Esophagus (tissue), 2 donors: ENCODE data around the gene COL4A3. TPM values are rescaled to one million over a fixed set of nuclear protein-coding genes. Genes with fewer than 3 reads are reported as not detected.

Source experiments
- H3K27ac ChIP-seq, 2 donors: one replicate each; pipeline ENCODE4 v1.5.1; 2013; ENCODE audit warnings: low read depth in 2 of 2, mild to moderate bottlenecking in 2 of 2, inconsistent platforms in 1 of 2, low read length in 1 of 2, moderate library complexity in 1 of 2
- H3K27me3 ChIP-seq, 2 donors: one replicate each; pipeline ENCODE4 v1.6.1; 2013; ENCODE audit warnings: low read length in 2 of 2, control low read depth in 1 of 2, mild to moderate bottlenecking in 1 of 2; ENCODE audit not compliant: insufficient read depth in 2 of 2, control insufficient read depth in 1 of 2
- H3K36me3 ChIP-seq, 2 donors: one replicate each; pipeline ENCODE4 v1.6.1; 2013; ENCODE audit warnings: low read length in 1 of 2; ENCODE audit not compliant: control insufficient read depth in 2 of 2, insufficient read depth in 2 of 2
- H3K4me1 ChIP-seq, 2 donors: one replicate each; pipeline ENCODE4 v1.6.1; 2013; ENCODE audit warnings: low read length in 1 of 2; ENCODE audit not compliant: control insufficient read depth in 2 of 2, insufficient read depth in 2 of 2
- H3K4me3 ChIP-seq, 2 donors: one replicate each; pipeline ENCODE4 v1.5.1; 2013; ENCODE audit warnings: low read length in 2 of 2, mild to moderate bottlenecking in 2 of 2, low read depth in 1 of 2, moderate library complexity in 1 of 2
- H3K9me3 ChIP-seq, 2 donors: one replicate each; pipeline ENCODE4 v1.6.1; 2013; ENCODE audit warnings: mild to moderate bottlenecking in 2 of 2, low read depth in 1 of 2, low read length in 1 of 2, moderate library complexity in 1 of 2; ENCODE audit not compliant: control insufficient read depth in 2 of 2, insufficient read depth in 1 of 2
- WGBS, 2 donors: extraction: QIAGEN DNeasy Blood & Tissue Kit; methylation state at CpG; one replicate each; pipeline ENCODE4 v1.1.7; 2013; 5-methylcytosine and 5-hydroxymethylcytosine counted together
- polyA plus RNA-seq, 2 donors: library from polyadenylated mRNA; stranded (reverse); fragments of 200-250 nt; gene quantifications; one replicate each; pipeline ENCODE4 v1.2.3, GENCODE V29; 2013
- donor health status: healthy with polysubstance abuse.
- donor health status: Bipolar disorder and iron deficiency.

The COL4A3 gene
- polyA plus RNA-seq, 2 donors, result 0.18 to 0.44 TPM

DNA sequence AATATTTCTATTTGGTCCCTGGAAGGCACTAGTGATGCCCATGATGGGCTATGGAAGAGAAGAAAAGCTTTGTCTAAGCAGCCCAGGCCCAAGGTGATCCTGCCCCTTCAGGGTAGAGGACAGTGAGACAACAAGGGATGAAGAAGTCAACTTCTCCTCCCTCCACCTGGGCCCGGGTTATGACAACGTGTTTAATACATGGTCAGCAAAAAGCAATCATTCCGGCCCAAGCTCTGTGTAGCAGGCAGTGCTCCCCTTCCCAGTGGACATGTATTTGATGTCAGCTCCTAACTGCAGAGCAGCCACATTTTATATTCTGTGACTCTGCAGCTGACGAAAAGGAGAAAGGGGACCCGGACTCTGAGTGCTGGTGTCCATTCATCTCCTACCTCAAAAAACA is 93.4 kb downstream of the COL4A3 start:
- Histone ChIP-seq H3K9me3 (no peaks in the 10 kb centered on the region), H3K36me3 (no peaks in the 10 kb centered on the region), H3K4me3 (no peak overlapping the region), H3K27ac (no peak overlapping the region), H3K27me3 (no peaks in the 10 kb centered on the region), H3K4me1 (no peaks in the 10 kb centered on the region)
- WGBS, 2 donors, result 94 to 96% methylated on average over 5 of the region's 5 CpGs

DNA sequence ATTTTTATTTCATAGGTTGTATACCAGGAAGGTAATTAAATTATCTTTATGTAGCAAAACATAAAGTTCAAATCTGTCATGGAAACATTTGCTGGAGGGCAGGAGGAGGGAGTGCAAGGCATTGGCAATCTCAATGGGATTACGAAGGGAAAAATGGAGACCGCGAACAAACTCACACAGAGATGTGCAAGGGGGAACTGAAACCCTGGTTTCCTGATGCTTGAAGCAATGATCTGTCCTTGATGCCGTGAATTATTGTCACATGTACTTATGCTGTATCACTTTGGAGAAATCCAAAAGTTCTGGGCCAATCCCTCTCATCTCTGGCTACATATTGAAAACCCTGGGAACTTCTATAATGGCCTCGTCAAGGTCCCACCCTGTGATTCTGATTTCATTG is 95.6 kb downstream of the COL4A3 start:
- no peaks in the 10 kb centered on the region for H3K4me1 ChIP-seq
- no peaks in the 10 kb centered on the region for H3K9me3 ChIP-seq
- no peak overlapping the region for H3K27ac ChIP-seq
- H3K4me3 ChIP-seq, result no peak overlapping the region
- no peaks in the 10 kb centered on the region for H3K27me3 ChIP-seq
- 92 to 94% methylated on average over 5 of the region's 5 CpGs for WGBS, 2 donors
- no peaks in the 10 kb centered on the region for H3K36me3 ChIP-seq

DNA sequence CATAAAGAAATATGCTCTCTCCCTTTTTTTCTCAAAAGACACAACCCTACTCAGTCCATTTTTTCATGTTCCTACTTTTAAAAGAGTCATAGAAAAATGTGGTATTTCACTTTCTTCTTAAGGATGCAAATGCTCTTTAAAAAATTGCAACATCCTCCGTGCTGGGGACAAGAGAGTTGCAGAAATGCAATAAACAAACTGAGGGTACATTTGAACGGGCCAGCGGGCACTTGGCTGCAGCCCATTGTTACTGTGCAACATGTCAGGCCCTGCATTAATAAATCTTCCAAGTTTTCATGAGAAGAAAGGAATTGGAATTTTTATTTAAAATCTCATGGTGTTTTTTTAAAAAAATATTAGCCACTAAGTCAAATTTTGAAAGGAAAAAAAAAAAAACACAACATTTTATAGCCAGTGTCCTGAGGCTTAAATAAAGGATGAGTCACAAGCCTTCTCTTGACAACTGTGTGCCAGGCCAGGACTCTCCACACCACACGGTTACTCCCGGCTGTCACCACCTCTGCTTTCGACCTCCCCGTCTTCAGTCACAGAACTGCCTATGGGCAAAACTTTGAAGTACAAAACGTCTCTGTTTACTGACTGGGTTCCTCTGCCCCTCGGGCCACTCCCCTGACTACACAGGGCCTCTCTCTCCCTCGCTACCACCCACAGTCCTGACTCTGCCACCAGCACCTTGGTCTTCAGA is 103.1 kb downstream of the COL4A3 start:
- 45 to 61% methylated on average over 10 of the region's 10 CpGs for WGBS, 2 donors
- no peak overlapping the region for H3K27ac ChIP-seq
- no peak overlapping the region for H3K4me3 ChIP-seq
- H3K27me3 ChIP-seq, result no peaks in the 10 kb centered on the region
- no peaks in the 10 kb centered on the region for H3K9me3 ChIP-seq
- no peaks in the 10 kb centered on the region for H3K36me3 ChIP-seq
- no peaks in the 10 kb centered on the region for H3K4me1 ChIP-seq

DNA sequence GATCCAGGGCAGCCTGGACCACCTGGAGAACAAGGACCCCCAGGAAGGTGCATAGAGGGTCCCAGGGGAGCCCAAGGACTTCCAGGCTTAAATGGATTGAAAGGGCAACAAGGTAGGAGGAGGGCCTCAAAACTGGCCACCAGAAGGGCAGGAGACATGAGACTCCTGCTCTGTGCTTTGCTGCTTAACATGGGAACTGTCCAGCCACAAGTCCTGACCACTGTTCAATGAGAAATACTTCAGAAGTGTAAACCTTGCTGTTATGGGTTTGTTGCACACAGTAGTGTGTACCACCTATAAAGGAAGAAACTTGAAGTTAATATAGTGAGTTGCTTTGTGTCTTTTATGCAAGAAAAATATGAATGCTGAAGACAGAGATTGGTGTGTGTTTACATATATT is 116.5 kb downstream of the COL4A3 start:
- H3K9me3 ChIP-seq, result no peaks in the 10 kb centered on the region
- H3K27ac ChIP-seq, result no peak overlapping the region
- H3K27me3 ChIP-seq, result no peaks in the 10 kb centered on the region
- H3K36me3 ChIP-seq, result no peaks in the 10 kb centered on the region
- H3K4me3 ChIP-seq, result no peak overlapping the region
- no peaks in the 10 kb centered on the region for H3K4me1 ChIP-seq

DNA sequence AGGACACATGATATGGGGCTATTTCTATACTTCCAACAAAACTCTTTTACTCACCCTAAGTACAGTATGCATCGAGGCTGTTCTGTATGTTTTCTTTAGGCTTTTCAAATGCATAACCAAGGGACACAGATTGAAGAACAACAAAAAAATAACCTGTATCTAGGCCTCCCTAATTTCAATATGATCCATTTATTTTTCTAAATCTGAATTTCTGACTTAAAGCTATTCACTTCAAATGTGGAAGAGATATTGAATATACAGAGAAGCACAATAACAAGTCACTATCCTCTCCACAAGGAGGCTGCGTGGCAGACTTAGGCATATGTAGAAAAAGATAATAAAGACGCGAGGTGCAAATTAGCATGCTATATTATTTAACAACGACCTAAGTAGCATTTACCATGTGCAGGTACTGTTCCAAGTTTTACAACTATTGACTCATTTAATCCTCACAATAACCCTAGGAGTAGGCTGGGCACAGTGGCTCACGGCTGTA is 121.4 kb downstream of the COL4A3 start:
- no peaks in the 10 kb centered on the region for H3K27me3 ChIP-seq
- H3K36me3 ChIP-seq, result no peaks in the 10 kb centered on the region
- no peaks in the 10 kb centered on the region for H3K9me3 ChIP-seq
- H3K27ac ChIP-seq, result no peak overlapping the region
- WGBS, 2 donors, result 81 to 84% methylated on average over 6 of the region's 6 CpGs
- H3K4me3 ChIP-seq, result no peak overlapping the region
- no peaks in the 10 kb centered on the region for H3K4me1 ChIP-seq

DNA sequence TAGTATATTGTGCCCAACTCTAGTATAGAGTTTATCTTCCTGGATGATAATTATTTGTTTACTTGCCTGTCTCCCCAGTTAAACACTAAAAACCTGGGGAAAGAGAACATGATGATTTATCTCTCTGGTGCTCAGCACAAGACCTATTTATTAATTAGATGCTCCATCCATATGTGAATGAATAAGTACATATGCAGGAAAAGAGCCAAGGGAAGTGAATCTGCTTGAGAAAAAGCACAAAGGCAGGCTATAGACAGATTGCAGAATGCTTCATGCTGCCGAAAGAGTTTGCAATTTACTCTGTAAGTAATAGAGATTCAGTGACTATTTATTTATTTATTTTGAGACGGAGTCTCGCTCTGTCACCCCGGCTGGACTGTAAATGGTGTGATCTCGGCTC is 123.3 kb downstream of the COL4A3 start:
- Histone ChIP-seq H3K9me3 (no peaks in the 10 kb centered on the region), H3K4me1 (no peaks in the 10 kb centered on the region), H3K4me3 (no peak overlapping the region), H3K27me3 (no peaks in the 10 kb centered on the region), H3K27ac (no peak overlapping the region), H3K36me3 (no peaks in the 10 kb centered on the region)
- WGBS, 2 donors, result 87 to 88% methylated on average over 5 of the region's 5 CpGs

DNA sequence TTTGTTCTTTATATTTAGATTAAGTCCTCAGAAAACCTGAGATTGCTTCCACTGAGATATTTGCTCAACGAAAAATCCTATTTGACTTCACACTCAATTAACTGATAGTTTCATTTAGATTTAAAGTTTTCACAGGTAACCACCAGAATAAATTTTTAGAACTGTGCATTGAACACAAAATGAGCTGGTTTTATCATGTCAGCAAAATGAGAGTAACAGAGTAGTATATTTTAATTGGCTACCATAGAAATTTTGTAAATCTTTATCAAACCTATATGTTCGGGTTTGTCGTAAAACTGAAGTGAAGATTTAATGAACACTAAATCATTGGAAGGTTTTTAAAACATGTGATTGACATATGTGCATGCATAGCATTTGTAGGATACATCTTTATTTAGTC is 127.9 kb downstream of the COL4A3 start:
- H3K9me3 ChIP-seq, result no peaks in the 10 kb centered on the region
- H3K4me1 ChIP-seq, result no peaks in the 10 kb centered on the region
- no peaks in the 10 kb centered on the region for H3K27me3 ChIP-seq
- no peak overlapping the region for H3K4me3 ChIP-seq
- H3K36me3 ChIP-seq, result no peaks in the 10 kb centered on the region
- H3K27ac ChIP-seq, result no peak overlapping the region
- WGBS, 2 donors, result 81 to 82% methylated on average over 3 of the region's 3 CpGs

DNA sequence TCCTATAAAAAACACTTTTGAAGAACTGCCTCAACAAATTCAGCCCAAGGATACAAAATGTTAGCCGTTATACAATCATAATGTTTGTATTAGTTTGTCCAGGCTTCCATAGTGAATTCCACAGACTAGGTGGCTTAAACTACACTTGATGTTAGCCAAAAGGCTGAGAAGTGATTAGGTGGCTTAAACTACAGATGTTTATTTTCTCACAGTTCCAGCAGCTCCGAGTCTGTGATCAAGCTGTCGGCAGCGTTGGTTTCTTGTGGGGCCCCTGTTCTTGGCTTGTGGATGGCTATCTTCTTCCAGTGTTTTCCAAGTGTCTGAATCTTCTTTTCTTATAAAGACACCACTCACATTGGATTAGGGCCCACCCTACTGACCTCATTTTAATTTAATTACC is 129.1 kb downstream of the COL4A3 start:
- no peaks in the 10 kb centered on the region for H3K4me1 ChIP-seq
- no peaks in the 10 kb centered on the region for H3K9me3 ChIP-seq
- H3K27me3 ChIP-seq, result no peaks in the 10 kb centered on the region
- 60 to 74% methylated on average over 4 of the region's 4 CpGs for WGBS, 2 donors
- no peaks in the 10 kb centered on the region for H3K36me3 ChIP-seq
- no peak overlapping the region for H3K4me3 ChIP-seq
- no peak overlapping the region for H3K27ac ChIP-seq

DNA sequence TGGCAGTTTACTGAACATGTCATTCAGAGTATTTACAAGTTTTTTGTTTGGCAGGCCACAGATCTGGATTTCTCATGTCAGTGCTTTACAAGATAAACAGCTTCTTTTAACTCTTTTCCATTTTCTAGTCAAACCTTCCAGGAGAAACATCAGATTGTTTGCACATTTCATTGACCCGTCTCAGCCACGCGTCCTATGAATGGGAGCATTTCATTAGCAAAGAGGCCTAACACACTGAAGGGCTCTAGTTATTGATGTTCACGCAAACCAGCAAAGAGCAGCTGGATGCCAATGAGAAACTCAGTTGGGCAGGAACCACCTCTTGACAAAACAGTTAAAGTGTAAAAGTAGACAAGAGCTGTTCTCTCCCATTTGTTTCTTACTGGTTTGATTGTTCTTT is 131.4 kb downstream of the COL4A3 start:
- no peaks in the 10 kb centered on the region for H3K27me3 ChIP-seq
- no peaks in the 10 kb centered on the region for H3K36me3 ChIP-seq
- 86 to 88% methylated on average over 4 of the region's 4 CpGs for WGBS, 2 donors
- H3K27ac ChIP-seq, result no peak overlapping the region
- H3K4me3 ChIP-seq, result no peak overlapping the region
- H3K9me3 ChIP-seq, result no peaks in the 10 kb centered on the region
- no peaks in the 10 kb centered on the region for H3K4me1 ChIP-seq

DNA sequence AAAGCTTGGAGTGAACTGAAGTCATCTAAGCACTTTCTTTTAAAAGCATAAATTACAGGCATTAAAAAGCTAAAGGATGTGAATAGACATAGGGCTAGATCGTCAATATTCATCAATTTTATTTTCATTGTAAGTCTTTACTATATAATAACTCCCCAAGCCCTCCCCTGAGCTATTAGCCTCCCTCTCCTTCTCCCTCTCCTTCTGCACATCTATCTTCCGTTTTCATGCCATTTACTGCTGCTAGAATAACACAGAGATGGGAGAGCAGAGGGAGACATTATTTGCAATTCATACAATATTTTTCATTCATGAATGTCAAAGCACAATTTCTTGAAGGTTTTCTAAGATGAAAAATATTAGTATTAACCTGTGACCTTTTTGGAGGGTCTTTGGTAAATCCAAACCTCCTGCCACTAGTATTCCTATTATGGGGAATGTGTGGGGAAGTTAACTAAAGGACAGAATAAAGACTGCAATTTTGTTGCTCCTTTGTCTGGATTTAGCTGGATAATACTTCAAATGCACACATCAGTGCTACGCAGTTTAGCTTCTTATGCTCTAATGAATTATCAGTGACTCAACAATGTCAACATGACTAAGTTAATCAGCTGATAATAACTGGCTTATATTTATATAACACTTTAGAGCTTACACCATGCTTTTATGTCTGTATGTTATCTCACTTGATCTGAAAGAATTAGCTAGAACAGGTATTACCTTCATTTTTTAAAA is 132.4 kb downstream of the COL4A3 start:
- Histone ChIP-seq H3K36me3 (no peaks in the 10 kb centered on the region), H3K4me1 (no peaks in the 10 kb centered on the region), H3K27ac (no peak overlapping the region), H3K9me3 (no peaks in the 10 kb centered on the region), H3K27me3 (no peaks in the 10 kb centered on the region), H3K4me3 (no peak overlapping the region)
- 71 to 73% methylated on average over 3 of the region's 3 CpGs for WGBS, 2 donors
